WI38 (cell line): ENCODE data around the gene XRCC3.

Experiments
- H3K4me3 ChIP-seq: 2 replicates; pipeline ENCODE4 v1.5.1; 2011; ENCODE audit warnings: low read depth, mild to moderate bottlenecking, control low read depth, low read length
- TF ChIP-seq, protein P1 (sequence below): IDR thresholded peaks from 2 replicates; pipeline ENCODE4 v1.5.1; 2012; ENCODE audit warnings: low read depth, mild to moderate bottlenecking, control low read depth, low read length

Gene XRCC3

GRCh38 chr14:103738701-103739451 is 23.6 kb upstream of the XRCC3 start:
- TF ChIP-seq, protein P1, sequence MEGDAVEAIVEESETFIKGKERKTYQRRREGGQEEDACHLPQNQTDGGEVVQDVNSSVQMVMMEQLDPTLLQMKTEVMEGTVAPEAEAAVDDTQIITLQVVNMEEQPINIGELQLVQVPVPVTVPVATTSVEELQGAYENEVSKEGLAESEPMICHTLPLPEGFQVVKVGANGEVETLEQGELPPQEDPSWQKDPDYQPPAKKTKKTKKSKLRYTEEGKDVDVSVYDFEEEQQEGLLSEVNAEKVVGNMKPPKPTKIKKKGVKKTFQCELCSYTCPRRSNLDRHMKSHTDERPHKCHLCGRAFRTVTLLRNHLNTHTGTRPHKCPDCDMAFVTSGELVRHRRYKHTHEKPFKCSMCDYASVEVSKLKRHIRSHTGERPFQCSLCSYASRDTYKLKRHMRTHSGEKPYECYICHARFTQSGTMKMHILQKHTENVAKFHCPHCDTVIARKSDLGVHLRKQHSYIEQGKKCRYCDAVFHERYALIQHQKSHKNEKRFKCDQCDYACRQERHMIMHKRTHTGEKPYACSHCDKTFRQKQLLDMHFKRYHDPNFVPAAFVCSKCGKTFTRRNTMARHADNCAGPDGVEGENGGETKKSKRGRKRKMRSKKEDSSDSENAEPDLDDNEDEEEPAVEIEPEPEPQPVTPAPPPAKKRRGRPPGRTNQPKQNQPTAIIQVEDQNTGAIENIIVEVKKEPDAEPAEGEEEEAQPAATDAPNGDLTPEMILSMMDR, result no peak
- no peak overlapping the region for H3K4me3 ChIP-seq

DNA sequence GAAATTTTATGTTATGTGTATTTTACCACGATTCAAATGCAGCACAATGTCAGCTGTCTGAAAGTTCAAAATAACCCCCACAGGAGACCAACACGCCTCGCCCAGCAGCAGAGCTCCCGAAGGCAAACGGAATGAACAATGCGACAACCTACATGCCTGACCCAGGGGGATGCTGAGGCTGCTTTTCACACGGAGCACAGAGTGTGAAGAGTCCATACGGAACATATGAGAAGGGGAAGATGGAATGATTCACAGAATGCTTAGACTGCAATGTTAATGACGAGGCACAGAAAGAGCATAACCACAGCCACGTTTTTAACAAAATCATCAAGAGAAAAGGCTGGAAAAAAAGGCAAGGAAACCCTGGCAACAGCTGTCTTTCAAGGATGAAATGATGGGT is 22.9 kb upstream of the XRCC3 start:
- TF ChIP-seq, protein P1, result no peak

DNA sequence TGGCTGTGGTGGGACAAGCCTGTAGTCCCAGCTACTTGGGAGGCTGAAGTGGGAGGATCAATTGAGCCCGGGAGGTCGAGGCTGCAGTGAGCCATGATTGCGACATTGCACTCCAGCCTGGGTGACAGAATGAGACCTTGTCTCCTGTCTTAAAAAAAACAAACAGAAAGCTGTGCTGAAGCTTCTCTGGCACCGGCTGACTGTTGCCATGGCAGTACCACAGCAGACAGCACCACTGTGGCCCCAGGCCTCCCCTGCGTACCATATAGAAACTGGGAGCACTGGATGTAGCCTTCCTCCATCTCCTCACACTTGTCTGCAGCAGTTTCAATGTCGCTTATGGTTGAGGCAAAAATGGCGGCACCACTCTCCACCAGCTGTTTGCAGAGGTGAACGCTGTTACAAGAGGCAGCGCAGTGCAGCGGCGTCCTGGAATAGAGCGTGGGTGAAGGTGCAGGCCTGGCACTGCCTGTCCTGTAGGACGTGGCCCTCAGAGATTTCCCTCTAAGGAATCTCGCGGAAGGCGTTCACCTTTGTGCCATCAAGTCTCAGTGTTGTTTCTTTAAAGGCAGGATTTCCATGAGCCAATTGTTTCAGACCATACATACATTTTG is 22.3 kb upstream of the XRCC3 start:
- TF ChIP-seq, protein P1, result no peak
- no peak overlapping the region for H3K4me3 ChIP-seq

More for the DNA sequence above, 22.9 kb upstream of the XRCC3 start:
- H3K4me3 ChIP-seq, result no peak overlapping the region

DNA sequence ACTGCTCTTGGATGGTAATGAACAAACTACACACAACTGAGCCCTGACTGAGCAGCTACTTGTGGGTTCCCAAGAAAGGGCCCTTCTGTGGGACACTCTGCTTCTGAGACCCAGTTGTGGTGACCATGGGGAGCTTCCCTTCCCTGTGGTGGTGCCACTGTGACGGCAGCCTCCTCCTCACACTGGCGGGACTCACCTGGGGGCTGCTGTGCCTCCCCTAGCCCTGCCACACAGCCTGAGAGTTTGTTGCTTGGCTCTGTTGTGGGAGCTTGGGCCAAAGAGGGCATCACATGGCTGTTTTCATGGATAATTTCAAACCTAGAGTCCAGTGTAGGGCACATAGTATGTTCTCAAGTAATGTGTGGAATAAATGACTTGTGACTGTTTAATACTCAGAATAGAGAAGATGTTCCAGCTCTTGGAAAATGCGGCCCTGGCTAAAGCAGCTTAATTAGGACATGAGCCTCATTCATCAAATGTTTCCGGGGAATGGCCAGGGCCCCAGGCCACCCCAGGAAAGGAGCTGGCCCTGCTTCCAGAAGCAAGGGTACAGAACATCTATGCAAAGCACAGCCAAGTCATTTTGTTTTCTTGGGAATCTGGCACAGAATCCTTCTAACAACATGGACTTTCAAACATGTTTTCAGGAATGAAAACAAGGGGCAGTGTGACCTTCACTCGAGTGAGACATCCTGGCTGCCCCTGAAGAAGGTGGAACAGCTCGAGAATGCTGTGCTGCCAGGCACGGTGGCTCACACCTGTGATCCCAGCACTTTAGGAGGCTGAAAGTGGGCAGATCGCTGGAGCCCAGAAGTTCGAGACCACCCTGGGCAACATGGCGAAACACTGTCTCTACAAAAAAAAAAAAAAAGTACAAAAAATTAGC is 21.5 kb upstream of the XRCC3 start:
- TF ChIP-seq, protein P1, result no peak
- no peak overlapping the region for H3K4me3 ChIP-seq

- no peak overlapping the region for H3K4me3 ChIP-seq
- TF ChIP-seq, protein P1, result no peak
These were observed 20.7 kb upstream of the XRCC3 start for GRCh38 chr14:103735815-103736545.

- TF ChIP-seq, protein P1, result no peak
- H3K4me3 ChIP-seq, result no peak overlapping the region
These were observed 20.2 kb upstream of the XRCC3 start for GRCh38 chr14:103735439-103735814.
